ENCODE results near the gene MAML3.

GRCh38 chr4:140187316-140187695 lies 33.3 kb upstream of the MAML3 start:
- no peak for TF ChIP-seq CTCF (IDR thresholded peaks at IDR 0.05; ENCODE audit: insufficient read depth, low read depth, low read length)
- no peak for TF ChIP-seq EZH2 (IDR thresholded peaks at IDR 0.05; ENCODE audit: insufficient read depth, low read length)

Data from astrocyte (in vitro differentiated cells and primary cell).